ENCODE results near the gene DTYMK. TPM values are rescaled to one million over a fixed set of nuclear protein-coding genes. Genes with fewer than 3 reads are reported as not detected.

The DTYMK gene
- total and polyA plus RNA-seq, 2 donors (not counting 3 experiments of a cell fraction or from before 2014, with no cell fraction given): 67.0 to 104 TPM

GRCh38 chr2:241678784-241679540, 7.7 kb downstream of the DTYMK start:
- no peaks in the 10 kb centered on the region for H4K20me1 ChIP-seq (replicated peaks; ENCODE audit: control insufficient read depth, extremely low read depth, insufficient read depth, low read length)
- H3K4me2 ChIP-seq (ENCODE audit: insufficient read depth, low read length): no peak overlapping the region
- peaks cover 14% of the 10 kb centered on the region for H3K79me2 ChIP-seq (ENCODE audit: control insufficient read depth, insufficient read depth, low read length)
- no peak overlapping the region for H3K27ac ChIP-seq (ENCODE audit: insufficient read depth, low read depth, low read length)
- H3K27me3 ChIP-seq (ENCODE audit: control insufficient read depth in 2 of 2, insufficient read depth in 2 of 2, low read length in 2 of 2): no peaks in the 10 kb centered on the region
- no peaks in the 10 kb centered on the region for H3K9me3 ChIP-seq (replicated peaks; ENCODE audit: control insufficient read depth, insufficient read depth, low read length)
- FAIRE-seq (no peak), DNase-seq (ENCODE audit: low read depth, low spot score) (no peak)
- TF ChIP-seq EZH2 (IDR thresholded peaks at IDR 0.05; ENCODE audit: borderline replicate concordance, low read depth, low read length, severe bottlenecking) (no peak), CTCF (IDR thresholded peaks at IDR 0.05; ENCODE audit: extremely low read depth in 1 of 2, insufficient read depth in 1 of 2, low read depth in 1 of 2, low read length in 2 of 2) (no peak), FOS (IDR thresholded peaks at IDR 0.05; ENCODE audit: borderline replicate concordance, insufficient read depth, low read length) (no peak)
- peaks cover 2 to 26% of the 10 kb centered on the region in 2 experiments for H3K36me3 ChIP-seq (ENCODE audit: control insufficient read depth in 2 of 2, extremely low read depth in 1 of 2, insufficient read depth in 2 of 2, low read length in 2 of 2)
- H3K4me3 ChIP-seq (replicated peaks in 1 of 3; ENCODE audit: insufficient read depth in 1 of 3, low read depth in 1 of 3, low read length in 3 of 3): no peak overlapping the region
- BruUV-seq (replicated peaks): no TSS peak
- H2AFZ ChIP-seq (ENCODE audit: low read depth, low read length): no peak overlapping the region
- ChIA-PET CTCF (no interaction called here), POLR2A (interaction anchor here (0.5 kb wide), 1 partner anchor 35 kb away, joined by 8 read pairs; no protein-coding TSS in a partner anchor)
- no peaks in the 10 kb centered on the region for H3K9me1 ChIP-seq (replicated peaks; ENCODE audit: control insufficient read depth, extremely low read depth, insufficient read depth, low read length)
- H3K4me1 ChIP-seq (ENCODE audit: control insufficient read depth, extremely low read depth, insufficient read depth, low read length): peaks cover 11% of the 10 kb centered on the region
- dilution Hi-C loops (cut with MboI; ENCODE audit: extremely low pct_ligation_motif_present, low sequenced_read_pairs): no loop called here
- intact Hi-C loops (cut with micrococcal nuclease): no loop called here
- H3K9ac ChIP-seq (replicated peaks; ENCODE audit: extremely low read depth, insufficient read depth, low read length): no peak overlapping the region

DNA sequence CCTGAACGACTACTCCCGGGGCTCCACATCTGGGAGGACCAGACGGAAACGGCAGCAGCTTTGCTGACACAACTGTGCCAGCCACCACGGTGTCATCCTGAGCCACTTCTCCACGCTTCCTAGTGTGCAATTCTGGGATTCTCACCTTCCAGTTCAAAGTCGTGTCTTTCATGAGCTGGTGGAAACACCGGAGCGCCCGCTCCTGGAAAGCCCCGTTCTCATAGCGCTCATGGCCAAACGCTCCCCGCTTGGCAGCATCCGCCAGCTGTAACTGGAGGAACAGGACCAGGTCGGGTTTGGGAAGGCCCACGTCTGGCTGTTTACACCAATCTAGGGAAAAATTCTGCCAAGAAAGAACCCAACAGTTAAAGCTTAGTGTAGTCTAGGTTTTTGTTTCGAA, 8.3 kb downstream of the DTYMK start:
- H3K36me3 ChIP-seq (ENCODE audit: control insufficient read depth in 2 of 2, extremely low read depth in 1 of 2, insufficient read depth in 2 of 2, low read length in 2 of 2): peaks cover 2 to 26% of the 10 kb centered on the region in 2 experiments
- dilution Hi-C loops (cut with MboI; ENCODE audit: extremely low pct_ligation_motif_present, low sequenced_read_pairs): no loop called here
- no peak overlapping the region for H2AFZ ChIP-seq (ENCODE audit: low read depth, low read length)
- no peak for DNase-seq (ENCODE audit: low read depth, low spot score)
- ChIA-PET CTCF (no interaction called here), POLR2A (no interaction called here)
- no peak overlapping the region for H3K4me2 ChIP-seq (ENCODE audit: insufficient read depth, low read length)
- no peaks in the 10 kb centered on the region for H3K9me1 ChIP-seq (replicated peaks; ENCODE audit: control insufficient read depth, extremely low read depth, insufficient read depth, low read length)
- H3K79me2 ChIP-seq (ENCODE audit: control insufficient read depth, insufficient read depth, low read length): peaks cover 11% of the 10 kb centered on the region
- no peaks in the 10 kb centered on the region for H4K20me1 ChIP-seq (replicated peaks; ENCODE audit: control insufficient read depth, extremely low read depth, insufficient read depth, low read length)
- intact Hi-C loops (cut with micrococcal nuclease): no loop called here
- BruUV-seq (replicated peaks): no TSS peak
- no peak for FAIRE-seq
- no peaks in the 10 kb centered on the region for H3K9me3 ChIP-seq (replicated peaks; ENCODE audit: control insufficient read depth, insufficient read depth, low read length)
- H3K4me3 ChIP-seq (replicated peaks in 1 of 3; ENCODE audit: insufficient read depth in 1 of 3, low read depth in 1 of 3, low read length in 3 of 3): no peak overlapping the region
- peaks cover 11% of the 10 kb centered on the region for H3K4me1 ChIP-seq (ENCODE audit: control insufficient read depth, extremely low read depth, insufficient read depth, low read length)
- no peak overlapping the region for H3K9ac ChIP-seq (replicated peaks; ENCODE audit: extremely low read depth, insufficient read depth, low read length)
- H3K27ac ChIP-seq (ENCODE audit: insufficient read depth, low read depth, low read length): no peak overlapping the region
- H3K27me3 ChIP-seq (ENCODE audit: control insufficient read depth in 2 of 2, insufficient read depth in 2 of 2, low read length in 2 of 2): no peaks in the 10 kb centered on the region
- no peak for TF ChIP-seq GATA2 (IDR thresholded peaks at IDR 0.05; ENCODE audit: insufficient read depth, insufficient read length, low read depth, low read length)
- no peak for TF ChIP-seq MYC (IDR thresholded peaks at IDR 0.05; ENCODE audit: low read depth, low read length)
- no peak for TF ChIP-seq FOS (IDR thresholded peaks at IDR 0.05; ENCODE audit: borderline replicate concordance, insufficient read depth, low read length)
- no peak for TF ChIP-seq EZH2 (IDR thresholded peaks at IDR 0.05; ENCODE audit: borderline replicate concordance, low read depth, low read length, severe bottlenecking)
